Islet of Langerhans (tissue), 1 donor: ENCODE results near the gene MYO3B.

Source experiments
- FAIRE-seq: peaks from one replicate; lab custom pipeline; 2011; peaks lifted over from hg19 to GRCh38; lab: Jason Lieb, UNC

Gene MYO3B

GRCh38 chr2:170236680-170237047, 58.7 kb downstream of the MYO3B start:
- no peak for FAIRE-seq

- peak; percentile 70 for FAIRE-seq
Observed at GRCh38 chr2:170237572-170238120, 59.7 kb downstream of the MYO3B start.

- FAIRE-seq = no peak
Observed at GRCh38 chr2:170238776-170239175, 60.8 kb downstream of the MYO3B start.

GRCh38 chr2:170240629-170241028, 62.7 kb downstream of the MYO3B start:
- FAIRE-seq = no peak

GRCh38 chr2:170241756-170242155, 63.8 kb downstream of the MYO3B start:
- no peak for FAIRE-seq

GRCh38 chr2:170243118-170243837, 65.3 kb downstream of the MYO3B start:
- no peak for FAIRE-seq

GRCh38 chr2:170243898-170244297, 66.0 kb downstream of the MYO3B start:
- FAIRE-seq = no peak

GRCh38 chr2:170244555-170244954, 66.6 kb downstream of the MYO3B start:
- FAIRE-seq = no peak

GRCh38 chr2:170245312-170245711, 67.4 kb downstream of the MYO3B start:
- FAIRE-seq = no peak

- no peak for FAIRE-seq
Observed at GRCh38 chr2:170247333-170247732, 69.4 kb downstream of the MYO3B start.

- FAIRE-seq = no peak
Observed at GRCh38 chr2:170247882-170248393, 70.0 kb downstream of the MYO3B start.

GRCh38 chr2:170248574-170249393, 70.8 kb downstream of the MYO3B start:
- no peak for FAIRE-seq

GRCh38 chr2:170249761-170250160, 71.8 kb downstream of the MYO3B start:
- FAIRE-seq = no peak

- no peak for FAIRE-seq
Observed at GRCh38 chr2:170250584-170250983, 72.6 kb downstream of the MYO3B start.

GRCh38 chr2:170252414-170252813, 74.5 kb downstream of the MYO3B start:
- no peak for FAIRE-seq

- FAIRE-seq = no peak
Observed at GRCh38 chr2:170253721-170254230, 75.8 kb downstream of the MYO3B start.

- FAIRE-seq = no peak
Observed at GRCh38 chr2:170254293-170254732, 76.4 kb downstream of the MYO3B start.

- no peak for FAIRE-seq
Observed at GRCh38 chr2:170255137-170255536, 77.2 kb downstream of the MYO3B start.

- no peak for FAIRE-seq
Observed at GRCh38 chr2:170255971-170256370, 78.0 kb downstream of the MYO3B start.

- FAIRE-seq = no peak
Observed at GRCh38 chr2:170258382-170258781, 80.4 kb downstream of the MYO3B start.

GRCh38 chr2:170260188-170260587, 82.2 kb downstream of the MYO3B start:
- FAIRE-seq = no peak

- FAIRE-seq = no peak
Observed at GRCh38 chr2:170261566-170261965, 83.6 kb downstream of the MYO3B start.

GRCh38 chr2:170262343-170262742, 84.4 kb downstream of the MYO3B start:
- FAIRE-seq = no peak
